HG03097 (cell line): ENCODE data around the gene MOGAT1.

Experiments
- ATAC-seq: cut with Tn5 transposase; IDR thresholded peaks from one replicate; pipeline ENCODE4 v1.9.1; 2021; ENCODE audit not compliant: unreplicated experiment, low FRiP score

MOGAT1 gene, protein sequence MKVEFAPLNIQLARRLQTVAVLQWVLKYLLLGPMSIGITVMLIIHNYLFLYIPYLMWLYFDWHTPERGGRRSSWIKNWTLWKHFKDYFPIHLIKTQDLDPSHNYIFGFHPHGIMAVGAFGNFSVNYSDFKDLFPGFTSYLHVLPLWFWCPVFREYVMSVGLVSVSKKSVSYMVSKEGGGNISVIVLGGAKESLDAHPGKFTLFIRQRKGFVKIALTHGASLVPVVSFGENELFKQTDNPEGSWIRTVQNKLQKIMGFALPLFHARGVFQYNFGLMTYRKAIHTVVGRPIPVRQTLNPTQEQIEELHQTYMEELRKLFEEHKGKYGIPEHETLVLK

GRCh38 chr2:222671259-222672067 is at the start of gene MOGAT1:
TSS of gene MOGAT1 (plus strand) at chr2:222671658. CDS start at chr2:222671786, 128 bp downstream.
- ATAC-seq = no peak

DNA sequence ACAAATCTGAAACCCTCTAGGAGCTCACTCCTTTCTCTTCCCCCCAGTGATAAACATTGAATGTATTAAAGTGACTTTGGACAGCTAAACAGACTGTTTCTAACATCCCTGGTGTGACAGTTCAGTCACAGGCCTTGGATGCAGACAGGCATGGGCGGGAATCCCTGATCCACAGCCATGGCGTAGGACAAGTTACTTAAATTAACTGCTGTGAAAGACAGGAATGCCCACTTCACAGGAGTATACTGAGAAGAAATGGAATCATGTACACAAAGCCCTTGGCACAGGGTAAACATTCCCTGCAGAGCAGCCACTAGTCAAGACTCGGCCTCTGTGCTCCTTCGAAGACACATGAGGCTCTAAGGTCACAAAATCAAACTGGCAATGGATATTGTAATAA is 49.6 kb upstream of the MOGAT1 start:
- no peak for ATAC-seq

- no peak for ATAC-seq
Measured at GRCh38 chr2:222622910-222623309, 48.5 kb upstream of the MOGAT1 start.

GRCh38 chr2:222623756-222624309 is 47.6 kb upstream of the MOGAT1 start:
- ATAC-seq = no peak

GRCh38 chr2:222627764-222628163 is 43.7 kb upstream of the MOGAT1 start:
- no peak for ATAC-seq

GRCh38 chr2:222635295-222635694 is 36.2 kb upstream of the MOGAT1 start:
- no peak for ATAC-seq

- no peak for ATAC-seq
Measured at GRCh38 chr2:222637067-222637466, 34.4 kb upstream of the MOGAT1 start.

- no peak for ATAC-seq
Measured at GRCh38 chr2:222641336-222641735, 30.1 kb upstream of the MOGAT1 start.

GRCh38 chr2:222643134-222643533 is 28.3 kb upstream of the MOGAT1 start:
- no peak for ATAC-seq

GRCh38 chr2:222646008-222646407 is 25.4 kb upstream of the MOGAT1 start:
- ATAC-seq = no peak

DNA sequence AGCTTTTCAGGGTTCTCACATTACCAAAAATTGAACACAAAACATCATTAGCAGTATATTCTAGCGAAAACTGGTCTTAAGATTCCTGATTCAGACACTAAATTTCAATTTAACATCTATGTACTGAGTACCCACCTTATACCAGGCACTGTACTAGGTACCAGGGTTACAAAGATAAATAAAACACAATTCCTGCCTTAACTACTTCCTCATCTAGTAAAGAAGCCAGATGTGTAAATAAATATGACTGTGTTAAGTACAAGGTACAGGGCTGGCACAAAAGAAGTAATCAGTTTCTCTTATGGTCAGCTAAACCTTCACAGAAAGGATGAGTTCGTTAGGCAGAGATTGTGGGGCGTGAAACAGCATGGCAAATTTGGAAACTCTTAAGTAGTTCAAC is 21.7 kb upstream of the MOGAT1 start:
- no peak for ATAC-seq

GRCh38 chr2:222651718-222652418 is 19.6 kb upstream of the MOGAT1 start:
- ATAC-seq = no peak

DNA sequence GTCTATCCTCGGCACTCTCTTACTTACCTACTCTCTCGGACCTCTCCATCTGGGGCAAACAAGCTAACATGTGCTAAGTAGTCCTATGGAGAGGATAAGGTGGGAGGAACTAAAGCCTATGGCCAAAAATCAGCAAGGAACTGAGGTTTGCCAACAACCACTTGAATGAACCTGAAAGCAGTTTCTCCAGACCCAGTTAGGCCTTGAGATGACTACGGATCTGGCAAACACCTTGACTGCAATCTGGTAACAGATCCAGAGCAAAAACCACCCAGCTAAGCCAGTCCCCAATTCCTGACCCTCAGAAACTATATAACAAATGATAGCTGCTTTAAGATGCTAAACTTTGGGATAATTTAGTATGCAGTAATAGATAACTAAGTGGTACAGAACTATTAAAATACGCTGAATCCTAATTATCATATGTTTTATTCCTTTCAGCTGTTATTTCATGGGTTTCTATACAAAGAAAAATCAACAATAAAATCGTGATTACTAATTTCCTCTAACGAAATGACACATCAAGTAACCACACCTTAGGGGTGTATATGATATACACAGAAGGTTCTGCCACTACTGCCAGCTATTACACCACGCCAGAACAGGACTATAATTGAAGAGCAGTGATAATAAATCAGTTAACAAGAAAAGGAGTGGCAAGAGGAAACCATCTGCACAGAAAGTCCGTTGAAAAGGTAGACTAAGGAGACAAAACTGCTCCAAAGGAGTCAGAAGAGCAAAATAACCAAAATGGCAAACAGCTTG is 18.8 kb upstream of the MOGAT1 start:
- ATAC-seq = no peak

DNA sequence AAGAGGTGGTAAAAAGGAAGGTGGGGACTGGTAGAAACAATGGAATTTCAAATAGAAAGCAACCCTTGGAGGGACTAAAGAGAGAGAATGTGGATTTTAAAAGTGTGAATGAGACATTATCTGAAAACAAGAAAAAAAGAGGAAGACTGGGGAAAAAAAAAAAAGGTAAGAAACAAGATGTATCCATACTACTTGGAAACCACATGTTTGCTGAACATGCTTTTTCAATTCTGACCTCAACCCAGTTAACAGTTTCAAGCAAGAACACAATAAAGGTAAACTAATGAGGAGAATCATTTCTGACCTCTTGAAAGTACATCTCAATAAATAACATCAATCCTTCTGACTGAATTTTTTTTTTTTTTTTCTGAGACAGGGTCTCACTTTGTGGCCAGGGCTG is 18.2 kb upstream of the MOGAT1 start:
- no peak for ATAC-seq

DNA sequence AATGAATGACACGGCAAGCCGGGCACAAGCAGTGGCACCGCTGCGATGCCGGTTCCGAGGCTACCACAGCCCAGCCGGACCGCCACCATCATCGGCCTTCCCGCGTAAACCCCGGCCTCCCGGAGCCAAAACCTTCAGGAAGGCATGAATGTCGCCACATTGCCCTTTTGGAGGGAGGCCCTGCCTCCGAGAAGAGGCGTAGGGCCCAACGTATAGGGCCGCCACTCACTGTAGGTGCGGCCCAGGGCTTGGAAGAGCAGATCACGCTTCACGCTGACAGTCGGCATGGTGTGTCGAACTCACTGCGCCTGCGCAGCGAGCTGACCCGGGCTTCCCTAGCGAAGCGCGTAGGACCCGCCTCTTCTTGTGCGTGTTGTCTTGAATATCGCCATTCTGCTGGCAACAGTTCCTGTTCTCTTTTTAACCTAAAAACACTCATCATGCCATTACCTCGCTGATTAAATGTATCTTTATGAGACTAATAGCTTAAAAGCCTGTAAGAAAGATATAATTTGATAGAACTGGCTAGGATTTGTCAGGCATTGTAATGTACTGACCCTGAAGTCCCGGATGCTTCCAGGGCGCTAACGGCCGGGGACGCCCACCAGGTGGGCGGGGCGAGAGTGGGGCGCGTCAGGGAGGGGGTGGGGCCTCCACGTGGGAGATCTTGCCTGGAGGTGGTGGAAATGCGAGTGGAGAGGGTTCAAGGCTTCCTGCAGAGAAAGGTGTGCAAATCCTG is 15.5 kb upstream of the MOGAT1 start, which contains the start of gene FARSB:
TSS of gene FARSB (minus strand) at position 306 of the 739 bp plus-strand sequence. CDS start at position 287, 19 bp downstream.
- ATAC-seq = peak; percentile 86

GRCh38 chr2:222656526-222657446 is 14.7 kb upstream of the MOGAT1 start:
- peak; percentile 21 for ATAC-seq

DNA sequence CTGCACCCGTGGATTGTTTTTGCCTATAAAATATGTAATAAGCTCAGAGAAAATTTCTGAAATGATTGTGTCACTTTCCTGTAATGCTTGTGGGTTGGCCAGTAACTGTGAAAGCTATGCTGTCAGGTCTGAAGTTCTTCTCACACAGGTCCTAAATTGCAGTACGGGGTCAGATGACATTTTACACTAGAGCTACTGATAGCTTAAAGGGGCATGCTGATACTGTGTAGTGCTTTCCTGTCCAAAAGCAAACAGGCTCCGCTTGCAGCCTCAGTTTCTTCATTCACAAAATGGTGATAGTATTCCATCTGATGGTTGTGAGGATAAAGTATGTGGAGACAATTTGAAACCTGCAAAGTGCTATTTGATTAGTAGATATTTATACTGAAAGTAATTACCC is 8.0 kb upstream of the MOGAT1 start:
- ATAC-seq = no peak

DNA sequence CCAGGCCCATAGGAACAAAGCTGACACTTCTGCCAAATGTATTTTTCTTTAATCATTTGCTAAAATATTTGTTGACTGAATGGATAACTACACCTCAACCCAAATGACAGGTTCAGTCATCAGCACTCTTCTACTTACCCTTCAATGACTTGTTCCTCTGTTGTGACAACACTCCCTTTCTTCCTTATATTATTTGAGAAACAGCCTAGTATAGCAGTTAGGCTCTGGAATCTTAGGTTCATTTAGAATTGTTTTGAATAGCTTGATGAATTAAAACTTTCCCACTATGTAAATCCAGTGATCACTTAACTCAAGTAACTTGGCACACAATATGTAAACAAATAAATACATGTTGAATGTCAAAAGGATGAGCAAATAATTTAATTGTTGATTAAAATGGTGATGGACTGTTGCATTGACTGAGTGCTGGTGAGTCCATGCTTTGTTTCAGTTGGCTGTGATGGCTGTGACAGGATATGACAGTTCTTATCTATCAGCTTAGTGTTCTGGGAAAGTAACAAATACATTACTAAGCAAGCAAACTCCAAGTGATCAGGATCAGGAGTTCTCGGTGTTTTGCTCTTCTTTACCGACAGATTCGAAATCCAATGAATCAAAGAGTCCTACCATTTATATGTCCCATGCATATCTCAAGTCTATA is 2.8 kb upstream of the MOGAT1 start:
- ATAC-seq = no peak
